Stimulated activated naive CD8-positive, alpha-beta T cell treated with anti-CD3 and anti-CD28 coated beads, Interleukin-15, amount 100 ng/mL, for 72 hours (primary cell): Measurements from ENCODE around the gene GRIN2A.

Experiments
- ATAC-seq: fragments of 150-1000 bp; cut with Tn5 transposase; 2 replicates; pipeline ENCODE4 v1.10.0; 2021; ENCODE audit warnings: mild to moderate bottlenecking, moderate library complexity
- DNase-seq, 2 donors: peaks; one replicate each; pipeline ENCODE4 v3.0.0; 2021 to 2022
- H3K27ac Mint-ChIP-seq, 2 donors: one replicate each; pipeline ENCODE4 v1.8.0; 2022; ENCODE audit warnings: mild to moderate bottlenecking in 2 of 2, mixed read lengths in 2 of 2, moderate library complexity in 2 of 2
- H3K27me3 Mint-ChIP-seq: one replicate; pipeline ENCODE4 v1.8.0; 2022; ENCODE audit warnings: mixed read lengths
- H3K4me1 Mint-ChIP-seq: one replicate; pipeline ENCODE4 v1.8.0; 2022; ENCODE audit warnings: mild to moderate bottlenecking, mixed read lengths
- H3K4me3 Mint-ChIP-seq, 2 donors: one replicate each; pipeline ENCODE4 v1.8.0; 2022; ENCODE audit warnings: mild to moderate bottlenecking in 2 of 2, mixed read lengths in 2 of 2, moderate library complexity in 1 of 2
- H3K9me3 Mint-ChIP-seq, 2 donors: one replicate each; pipeline ENCODE4 v1.8.0; 2022; ENCODE audit warnings: mixed read lengths in 2 of 2

The GRIN2A gene

GRCh38 chr16:9966569-9967157 is 215.6 kb downstream of the GRIN2A start:
- DNase-seq (peak; percentile 2 to 11), ATAC-seq (peak; percentile 95)
- no peak overlapping the region for H3K27ac Mint-ChIP-seq
- H3K9me3 Mint-ChIP-seq, result peaks cover 5 to 16% of the 10 kb centered on the region in 2 donors
- H3K4me1 Mint-ChIP-seq, result no peaks in the 10 kb centered on the region
- H3K27me3 Mint-ChIP-seq, result no peaks in the 10 kb centered on the region
- H3K4me3 Mint-ChIP-seq, result no peak overlapping the region

- ATAC-seq, result no peak
- no peak overlapping the region for H3K4me3 Mint-ChIP-seq
- H3K9me3 Mint-ChIP-seq, result peaks cover 5 to 16% of the 10 kb centered on the region in 2 donors
- H3K27ac Mint-ChIP-seq, result no peak overlapping the region
- H3K27me3 Mint-ChIP-seq, result no peaks in the 10 kb centered on the region
- H3K4me1 Mint-ChIP-seq, result no peaks in the 10 kb centered on the region
- no peak for DNase-seq
Observed at GRCh38 chr16:9965079-9965478, 217.1 kb downstream of the GRIN2A start.

- ATAC-seq, result no peak
- no peak for DNase-seq
- Mint-ChIP-seq H3K4me1 (no peaks in the 10 kb centered on the region), H3K9me3 (peaks cover 5 to 16% of the 10 kb centered on the region in 2 donors), H3K27ac (no peak overlapping the region), H3K4me3 (no peak overlapping the region), H3K27me3 (no peaks in the 10 kb centered on the region)
Observed at GRCh38 chr16:9964426-9964825, 217.8 kb downstream of the GRIN2A start.

- Mint-ChIP-seq H3K27ac (no peak overlapping the region), H3K9me3 (no peaks in the 10 kb centered on the region), H3K27me3 (no peaks in the 10 kb centered on the region), H3K4me1 (no peaks in the 10 kb centered on the region), H3K4me3 (no peak overlapping the region)
- DNase-seq (no peak), ATAC-seq (no peak)
Observed at GRCh38 chr16:9957433-9957832, 224.8 kb downstream of the GRIN2A start.

GRCh38 chr16:9957002-9957401 is 225.2 kb downstream of the GRIN2A start:
- Mint-ChIP-seq H3K4me3 (no peak overlapping the region), H3K27ac (no peak overlapping the region), H3K4me1 (no peaks in the 10 kb centered on the region), H3K27me3 (no peaks in the 10 kb centered on the region), H3K9me3 (no peaks in the 10 kb centered on the region)
- ATAC-seq (no peak), DNase-seq (no peak)

GRCh38 chr16:9955677-9956076 is 226.6 kb downstream of the GRIN2A start:
- no peaks in the 10 kb centered on the region for H3K27me3 Mint-ChIP-seq
- no peak for ATAC-seq
- H3K27ac Mint-ChIP-seq, result no peak overlapping the region

GRCh38 chr16:9953908-9954570 is 228.2 kb downstream of the GRIN2A start:
- ATAC-seq (no peak), DNase-seq (no peak)
- no peak overlapping the region for H3K27ac Mint-ChIP-seq
- no peaks in the 10 kb centered on the region for H3K4me1 Mint-ChIP-seq
- no peaks in the 10 kb centered on the region for H3K27me3 Mint-ChIP-seq
- H3K9me3 Mint-ChIP-seq, result peaks cover 8% of the 10 kb centered on the region in 2 donors
- no peak overlapping the region for H3K4me3 Mint-ChIP-seq

More at GRCh38 chr16:9955677-9956076, 226.6 kb downstream of the GRIN2A start:
- Mint-ChIP-seq H3K4me1 (no peaks in the 10 kb centered on the region), H3K9me3 (no peaks in the 10 kb centered on the region), H3K4me3 (no peak overlapping the region)
- DNase-seq, result no peak

GRCh38 chr16:9950658-9951057 is 231.6 kb downstream of the GRIN2A start:
- Mint-ChIP-seq H3K4me1 (no peaks in the 10 kb centered on the region), H3K4me3 (no peak overlapping the region), H3K9me3 (peaks cover 9% of the 10 kb centered on the region in 2 donors), H3K27me3 (no peaks in the 10 kb centered on the region), H3K27ac (no peak overlapping the region)
- ATAC-seq (no peak), DNase-seq (no peak)

GRCh38 chr16:9949396-9949795 is 232.8 kb downstream of the GRIN2A start:
- Mint-ChIP-seq H3K9me3 (peaks cover 9% of the 10 kb centered on the region in 2 donors), H3K4me3 (no peak overlapping the region), H3K4me1 (no peaks in the 10 kb centered on the region), H3K27ac (peak overlapping the region in 1 of 2 donors; percentile 54), H3K27me3 (no peaks in the 10 kb centered on the region)
- DNase-seq, result no peak
- ATAC-seq, result no peak

GRCh38 chr16:9948933-9949332 is 233.3 kb downstream of the GRIN2A start:
- H3K27me3 Mint-ChIP-seq, result no peaks in the 10 kb centered on the region
- H3K4me3 Mint-ChIP-seq, result no peak overlapping the region
- no peak overlapping the region for H3K27ac Mint-ChIP-seq
- no peaks in the 10 kb centered on the region for H3K4me1 Mint-ChIP-seq
- H3K9me3 Mint-ChIP-seq, result peaks cover 9% of the 10 kb centered on the region in 2 donors
- ATAC-seq (no peak), DNase-seq (no peak)

- H3K4me3 Mint-ChIP-seq, result no peak overlapping the region
- no peak for ATAC-seq
Observed at GRCh38 chr16:9946022-9946720, 236.1 kb downstream of the GRIN2A start.

GRCh38 chr16:9943121-9943520 is 239.1 kb downstream of the GRIN2A start:
- H3K4me1 Mint-ChIP-seq, result no peaks in the 10 kb centered on the region
- ATAC-seq, result no peak
- H3K9me3 Mint-ChIP-seq, result no peaks in the 10 kb centered on the region
- H3K4me3 Mint-ChIP-seq, result no peak overlapping the region
- no peak overlapping the region for H3K27ac Mint-ChIP-seq
- H3K27me3 Mint-ChIP-seq, result no peaks in the 10 kb centered on the region
- no peak for DNase-seq

More at GRCh38 chr16:9946022-9946720, 236.1 kb downstream of the GRIN2A start:
- no peaks in the 10 kb centered on the region for H3K27me3 Mint-ChIP-seq
- H3K9me3 Mint-ChIP-seq, result peaks cover 9% of the 10 kb centered on the region in 2 donors
- H3K27ac Mint-ChIP-seq, result no peak overlapping the region
- H3K4me1 Mint-ChIP-seq, result no peaks in the 10 kb centered on the region
- DNase-seq, result no peak

- Mint-ChIP-seq H3K27ac (no peak overlapping the region), H3K9me3 (peaks cover 0 to 7% of the 10 kb centered on the region in 2 donors), H3K27me3 (no peaks in the 10 kb centered on the region), H3K4me3 (no peak overlapping the region), H3K4me1 (no peaks in the 10 kb centered on the region)
- ATAC-seq, result no peak
- DNase-seq, result no peak
Observed at GRCh38 chr16:9941245-9941644, 241.0 kb downstream of the GRIN2A start.

GRCh38 chr16:9934723-9935508 is 247.3 kb downstream of the GRIN2A start:
- ATAC-seq, result no peak
- no peak overlapping the region for H3K27ac Mint-ChIP-seq
- H3K9me3 Mint-ChIP-seq, result peaks cover 0 to 7% of the 10 kb centered on the region in 2 donors
- no peak for DNase-seq
- no peaks in the 10 kb centered on the region for H3K4me1 Mint-ChIP-seq
- no peaks in the 10 kb centered on the region for H3K27me3 Mint-ChIP-seq
- H3K4me3 Mint-ChIP-seq, result no peak overlapping the region

GRCh38 chr16:9932919-9933653 is 249.1 kb downstream of the GRIN2A start:
- ATAC-seq (no peak), DNase-seq (no peak)
- Mint-ChIP-seq H3K4me3 (no peak overlapping the region), H3K27me3 (no peaks in the 10 kb centered on the region), H3K9me3 (peaks cover 0 to 7% of the 10 kb centered on the region in 2 donors), H3K27ac (no peak overlapping the region), H3K4me1 (no peaks in the 10 kb centered on the region)
